ENCODE results near the gene LARP1.

LARP1 gene

GRCh38 chr5:154849791-154850201, 94.6 kb downstream of the LARP1 start:
- peak; percentile 58 for DNase-seq (ENCODE audit: low read depth)
- peak overlapping the region; percentile 76 for H3K4me3 ChIP-seq (ENCODE audit: low read length)
- TF ChIP-seq, protein P1, sequence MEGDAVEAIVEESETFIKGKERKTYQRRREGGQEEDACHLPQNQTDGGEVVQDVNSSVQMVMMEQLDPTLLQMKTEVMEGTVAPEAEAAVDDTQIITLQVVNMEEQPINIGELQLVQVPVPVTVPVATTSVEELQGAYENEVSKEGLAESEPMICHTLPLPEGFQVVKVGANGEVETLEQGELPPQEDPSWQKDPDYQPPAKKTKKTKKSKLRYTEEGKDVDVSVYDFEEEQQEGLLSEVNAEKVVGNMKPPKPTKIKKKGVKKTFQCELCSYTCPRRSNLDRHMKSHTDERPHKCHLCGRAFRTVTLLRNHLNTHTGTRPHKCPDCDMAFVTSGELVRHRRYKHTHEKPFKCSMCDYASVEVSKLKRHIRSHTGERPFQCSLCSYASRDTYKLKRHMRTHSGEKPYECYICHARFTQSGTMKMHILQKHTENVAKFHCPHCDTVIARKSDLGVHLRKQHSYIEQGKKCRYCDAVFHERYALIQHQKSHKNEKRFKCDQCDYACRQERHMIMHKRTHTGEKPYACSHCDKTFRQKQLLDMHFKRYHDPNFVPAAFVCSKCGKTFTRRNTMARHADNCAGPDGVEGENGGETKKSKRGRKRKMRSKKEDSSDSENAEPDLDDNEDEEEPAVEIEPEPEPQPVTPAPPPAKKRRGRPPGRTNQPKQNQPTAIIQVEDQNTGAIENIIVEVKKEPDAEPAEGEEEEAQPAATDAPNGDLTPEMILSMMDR (conservative IDR thresholded peaks at IDR 0.05; ENCODE audit: low read length), result peak; percentile 37; the same call in 1 of the 2 replicates

DNA sequence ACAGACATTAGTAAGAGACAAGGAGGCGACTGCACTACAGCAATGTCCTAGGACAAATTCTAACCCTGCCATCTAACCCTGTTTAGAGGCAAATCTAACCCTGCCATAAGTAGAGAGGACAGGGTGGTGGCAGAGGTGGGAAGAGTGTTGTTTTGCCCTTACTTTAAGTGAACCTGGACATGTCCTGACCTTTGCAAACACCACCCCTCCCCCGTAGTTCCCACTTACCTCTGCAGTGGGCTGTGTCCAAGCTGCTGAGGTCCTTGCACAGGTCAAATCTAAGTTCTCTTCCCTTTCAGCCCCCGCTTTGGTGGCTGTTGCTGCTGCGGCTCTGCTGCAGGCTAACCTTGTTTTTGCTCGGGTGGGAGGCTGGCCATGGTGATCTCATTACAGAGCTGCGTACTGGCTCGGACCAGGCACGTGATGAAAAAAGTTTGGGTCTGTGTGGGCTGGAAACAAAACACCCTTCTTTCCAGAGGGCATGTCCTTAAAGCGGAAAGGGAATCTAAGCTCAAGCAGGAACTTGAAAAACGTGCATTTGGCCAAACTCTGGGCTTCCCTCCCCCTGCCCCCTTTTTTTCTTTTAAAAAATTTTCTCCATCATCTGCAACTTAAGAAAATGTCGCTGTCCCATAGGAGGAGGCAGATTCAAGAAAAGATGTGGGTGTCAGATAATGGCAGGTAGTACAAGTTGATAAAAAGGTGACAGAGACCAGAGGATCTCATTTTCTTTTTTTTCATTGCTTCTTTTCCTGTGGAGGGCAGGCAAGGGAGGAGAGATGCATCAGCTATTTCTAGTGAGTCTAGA, 95.3 kb downstream of the LARP1 start, which contains the start of gene FAXDC2:
Gene FAXDC2, minus strand, starts transcription at position 349 of the 808 bp plus-strand sequence. CDS start 12,425 bp downstream, outside the sequence.
- H3K4me3 ChIP-seq (ENCODE audit: low read length), result peak within 1 kb of the TSS; percentile 76
- TF ChIP-seq, protein P1 (conservative IDR thresholded peaks at IDR 0.05; ENCODE audit: low read length), result no peak
- peak; percentile 79 for DNase-seq (ENCODE audit: low read depth)

DNA sequence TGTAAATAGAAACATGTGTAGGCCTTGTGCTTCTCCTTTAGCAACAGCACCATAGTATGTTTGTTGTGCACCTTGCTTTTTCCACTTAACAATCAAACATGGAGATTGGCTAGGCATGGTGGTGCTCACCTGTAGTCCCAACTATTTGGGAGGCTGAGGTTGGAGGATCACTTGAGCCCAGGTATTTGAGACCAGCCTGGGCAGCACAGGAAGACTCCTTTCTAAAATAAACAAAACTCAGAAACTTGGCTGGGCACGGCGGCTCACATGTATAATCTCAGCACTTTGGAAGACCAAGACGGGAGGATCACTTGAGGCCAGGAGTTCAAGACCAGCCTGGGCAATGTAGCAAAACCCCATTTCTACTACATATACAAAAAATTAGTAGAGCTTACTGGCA, 96.2 kb downstream of the LARP1 start:
- DNase-seq (ENCODE audit: low read depth), result no peak
- TF ChIP-seq, protein P1 (conservative IDR thresholded peaks at IDR 0.05; ENCODE audit: low read length), result no peak
- no peak overlapping the region for H3K4me3 ChIP-seq (ENCODE audit: low read length)

GRCh38 chr5:154857530-154858296, 102.5 kb downstream of the LARP1 start:
- H3K4me3 ChIP-seq (ENCODE audit: low read length), result peak overlapping the region; percentile 93
- DNase-seq (ENCODE audit: low read depth), result peak; percentile 96
- TF ChIP-seq, protein P1 (conservative IDR thresholded peaks at IDR 0.05; ENCODE audit: low read length), result peak; percentile 18; the same call in 1 of the 2 replicates

DNA sequence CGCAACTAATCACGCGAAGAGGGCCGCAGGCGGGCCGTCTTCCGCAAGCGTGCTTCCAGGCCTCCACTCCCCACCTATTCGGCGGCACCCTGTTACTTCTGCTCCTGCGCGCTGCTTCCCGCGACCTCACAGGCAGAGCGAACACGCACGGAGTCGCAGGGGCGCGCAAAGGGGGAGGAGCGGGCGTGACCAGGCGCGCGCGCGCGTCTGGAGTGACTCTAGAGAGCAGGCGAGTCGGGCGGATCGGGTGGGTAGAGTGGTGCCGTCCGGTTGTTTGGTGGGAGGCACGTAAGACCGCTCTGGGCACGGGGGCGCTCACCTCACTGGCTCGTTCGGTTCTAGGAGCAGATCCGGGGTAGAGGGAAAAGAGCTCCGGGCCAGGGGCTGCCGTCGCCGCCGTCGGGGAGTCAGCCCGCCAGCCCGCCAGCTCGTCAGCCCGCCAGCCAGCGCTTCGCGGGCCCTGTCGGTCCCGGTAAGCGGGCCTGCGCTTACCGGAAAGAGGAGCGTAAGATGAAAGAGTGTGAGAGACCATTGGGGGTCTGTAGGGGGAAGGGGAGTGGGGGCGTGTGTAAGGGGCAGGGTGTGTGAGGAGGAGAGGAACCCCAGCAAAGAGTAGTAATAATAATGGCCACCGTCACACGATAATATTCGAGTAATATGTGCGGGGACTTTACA, 103.3 kb downstream of the LARP1 start, which contains the start of gene CNOT8:
Gene CNOT8, plus strand, starts transcription at position 331 of the 675 bp plus-strand sequence. CDS start 4,652 bp downstream, outside the sequence.
- TF ChIP-seq, protein P1 (conservative IDR thresholded peaks at IDR 0.05; ENCODE audit: low read length), result no peak
- H3K4me3 ChIP-seq (ENCODE audit: low read length), result peak within 1 kb of the TSS; percentile 93
- peak; percentile 98 for DNase-seq (ENCODE audit: low read depth)

- H3K4me3 ChIP-seq (ENCODE audit: low read length), result peak overlapping the region; percentile 93
- TF ChIP-seq, protein P1 (conservative IDR thresholded peaks at IDR 0.05; ENCODE audit: low read length), result no peak
- DNase-seq (ENCODE audit: low read depth), result no peak
Observed at GRCh38 chr5:154858972-154859871, 104.0 kb downstream of the LARP1 start.
